Adipose tissue (tissue), 3 donors: ENCODE data around the gene BAAT. TPM values are rescaled to one million over a fixed set of nuclear protein-coding genes. Genes with fewer than 3 reads are reported as not detected.

Experiments
- H3K27ac ChIP-seq: one replicate; pipeline ENCODE4 v1.5.1; 2013; ENCODE audit warnings: low read depth, low read length
- WGBS, 3 donors: extraction: QIAGEN DNeasy Blood & Tissue Kit; methylation state at CpG; one replicate each; pipeline ENCODE4 v1.1.7; 2013; 5-methylcytosine and 5-hydroxymethylcytosine counted together
- polyA plus RNA-seq, 3 donors: library from polyadenylated mRNA; stranded (reverse); fragments of 200-250 nt; gene quantifications; one replicate each; pipeline ENCODE4 v1.2.3, GENCODE V29; 2013
- donor health status: healthy with polysubstance abuse.
- donor health status: Bipolar disorder and iron deficiency.
- donor health status: healthy.

The BAAT gene
- polyA plus RNA-seq, 3 donors = 0.03 to 0.32 TPM; not detected in 1

DNA sequence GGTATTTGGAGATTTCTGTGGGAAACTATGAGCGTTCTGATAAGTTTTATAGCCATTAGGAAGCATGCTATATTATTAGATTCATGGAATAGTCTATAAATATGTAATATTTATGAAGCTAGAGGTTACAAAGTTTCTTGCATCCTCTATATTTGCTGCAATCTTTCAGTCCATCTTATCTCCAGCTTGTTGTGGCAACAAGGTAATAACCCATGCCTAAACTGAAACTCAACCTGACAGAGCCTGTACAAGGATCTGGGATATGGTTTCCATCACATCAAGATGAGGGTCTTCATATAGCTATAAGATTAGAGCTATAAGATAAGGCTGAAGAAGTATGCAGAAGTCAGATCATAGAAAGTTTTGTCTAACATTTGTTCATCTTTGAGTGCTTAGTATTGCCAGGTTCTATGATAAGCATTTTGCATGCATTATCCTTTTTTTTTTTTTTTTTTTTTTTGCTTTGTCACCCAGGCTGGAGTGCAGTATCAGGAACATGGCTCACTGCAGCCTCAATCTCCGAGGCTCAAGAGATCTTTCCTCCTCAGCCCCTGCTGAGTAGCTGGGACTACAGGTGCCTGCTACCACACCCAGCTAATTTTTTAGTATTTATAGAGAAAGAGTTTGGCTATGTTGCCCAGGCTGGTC, 14.8 kb downstream of the BAAT start:
- WGBS, 3 donors = 80 to 84% (median 80%) methylated on average over 2 of the region's 2 CpGs
- no peak overlapping the region for H3K27ac ChIP-seq

DNA sequence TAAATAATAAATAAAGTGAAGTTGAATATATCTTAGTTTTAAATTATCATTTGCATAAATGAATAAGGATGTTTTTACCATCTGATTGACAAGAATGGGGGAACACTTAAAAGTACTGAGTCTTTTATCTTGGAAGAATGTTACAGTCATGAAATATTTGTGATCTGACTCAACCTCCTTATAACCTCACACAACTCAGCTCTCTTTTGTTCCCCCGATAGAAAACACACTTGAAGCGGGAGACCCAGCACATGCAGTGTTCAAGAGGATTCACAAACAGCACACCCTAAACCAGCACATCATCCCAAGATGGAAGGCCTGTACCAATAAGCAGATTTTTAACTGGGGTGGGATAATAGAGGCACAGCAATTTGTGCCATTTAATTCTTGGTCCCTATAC, 15.5 kb downstream of the BAAT start:
- H3K27ac ChIP-seq = no peak overlapping the region
- WGBS, 3 donors = 91 to 95% (median 93%) methylated on average over 2 of the region's 2 CpGs

DNA sequence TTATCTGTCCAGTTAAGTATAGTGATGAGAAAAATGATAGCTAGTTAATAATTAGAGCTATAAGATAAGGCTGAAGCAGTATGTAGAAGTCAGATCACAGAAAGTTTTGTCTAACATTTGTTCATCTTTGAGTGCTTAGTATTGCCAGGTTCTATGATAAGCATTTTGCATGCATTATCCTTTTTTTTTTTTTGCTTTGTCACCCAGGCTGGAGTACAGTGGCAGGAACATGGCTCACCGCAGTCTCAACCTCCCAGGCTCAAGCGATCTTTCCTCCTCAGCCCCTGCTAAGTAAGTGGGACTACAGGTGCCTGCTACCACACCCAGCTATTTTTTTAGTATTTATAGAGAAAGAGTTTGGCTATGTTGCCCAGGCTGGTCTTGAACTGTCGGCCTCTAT, 17.5 kb downstream of the BAAT start:
- WGBS, 3 donors = 94% methylated on average over 3 of the region's 3 CpGs
- H3K27ac ChIP-seq = no peak overlapping the region

DNA sequence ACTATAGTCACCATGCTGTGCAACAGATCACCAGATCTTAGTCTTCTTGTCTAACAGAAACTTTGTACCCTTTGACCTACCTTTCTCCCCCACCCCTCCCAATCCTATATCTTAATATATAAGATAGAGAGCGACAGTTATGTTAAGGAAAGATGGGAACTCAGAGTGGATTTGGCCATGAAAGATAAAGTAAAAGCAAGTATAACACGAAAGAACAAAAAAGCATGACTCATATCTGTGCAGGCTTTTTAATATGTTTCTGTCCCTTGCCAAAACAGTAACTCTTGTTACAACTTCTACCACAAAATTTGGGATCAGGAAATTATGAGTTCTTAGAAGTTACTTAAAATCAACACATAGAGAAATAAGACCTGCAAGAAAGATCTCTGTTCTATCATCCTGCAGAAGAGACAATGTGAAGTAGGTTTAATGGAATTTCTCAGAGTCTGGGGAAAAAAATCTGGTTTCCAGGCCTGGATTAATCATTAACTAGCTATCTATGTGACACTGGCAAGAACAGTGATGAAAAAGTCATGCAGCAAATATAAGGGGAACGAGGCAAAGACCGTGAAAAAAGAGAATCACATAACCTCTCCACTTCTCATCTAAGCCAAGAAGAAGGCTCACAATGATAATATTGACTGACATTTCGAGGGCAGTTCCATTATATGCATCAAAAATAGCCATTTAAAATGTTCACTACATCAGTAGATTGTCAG, 18.6 kb downstream of the BAAT start:
- 33 to 73% (median 61%) methylated on average over 5 of the region's 5 CpGs for WGBS, 3 donors
- no peak overlapping the region for H3K27ac ChIP-seq

DNA sequence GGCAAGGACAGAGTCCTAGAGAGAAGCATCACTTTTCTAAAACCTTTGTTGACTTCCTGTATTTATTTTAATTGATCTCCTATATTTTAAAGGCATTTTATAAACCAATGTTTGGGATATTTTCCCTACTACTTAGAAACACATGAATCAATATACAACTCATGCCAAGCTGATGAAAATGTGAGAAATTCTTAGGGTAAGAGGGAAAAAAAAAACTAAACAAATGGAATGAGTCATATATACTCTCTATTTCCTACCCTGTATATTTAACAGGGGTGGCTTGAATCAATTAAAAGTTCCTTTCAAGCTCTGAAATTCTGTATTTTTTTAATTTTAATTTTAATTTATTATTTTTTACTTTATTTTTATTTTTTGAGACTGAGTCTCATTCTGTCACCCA, 19.6 kb downstream of the BAAT start:
- no peak overlapping the region for H3K27ac ChIP-seq

DNA sequence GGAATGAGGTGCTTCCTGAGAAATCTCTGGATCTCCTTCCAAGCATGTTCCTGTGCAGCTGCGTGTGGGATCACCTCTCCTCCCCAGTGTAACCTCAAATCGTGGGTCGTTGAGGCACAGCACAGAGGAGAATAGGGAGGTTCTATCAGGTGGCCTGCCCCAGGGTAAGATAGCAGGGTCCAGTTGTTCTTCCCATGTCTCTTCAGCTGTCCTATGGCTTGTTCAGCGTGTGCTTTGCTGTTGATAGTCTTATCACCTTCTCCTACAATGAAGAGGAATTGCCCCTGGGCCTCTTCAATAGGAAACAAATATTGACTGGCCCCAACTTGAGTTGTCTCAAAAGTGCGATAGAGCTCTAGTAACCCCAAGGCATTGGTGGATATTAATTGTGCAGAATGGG, 22.4 kb downstream of the BAAT start:
- no peak overlapping the region for H3K27ac ChIP-seq
- WGBS, 3 donors = 80 to 81% (median 80%) methylated on average over 5 of the region's 5 CpGs

DNA sequence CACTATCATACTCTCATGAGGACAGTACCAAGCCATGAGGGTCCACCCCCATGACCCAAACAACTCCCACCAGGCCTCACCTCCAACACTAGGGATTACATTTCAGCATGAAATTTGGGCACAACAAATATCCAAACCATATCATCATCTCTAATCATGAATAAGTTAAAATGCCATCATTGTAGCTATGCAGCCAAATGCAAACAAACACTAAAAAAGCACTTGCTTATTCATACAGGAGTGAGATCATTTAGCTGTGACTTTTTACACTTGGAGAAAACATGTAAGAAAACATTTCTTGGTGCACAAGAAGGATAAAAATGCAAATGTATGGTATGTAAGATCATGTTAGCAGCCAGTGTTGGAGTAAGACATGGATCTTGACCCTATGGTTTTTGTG, 24.2 kb downstream of the BAAT start:
- no peak overlapping the region for H3K27ac ChIP-seq

DNA sequence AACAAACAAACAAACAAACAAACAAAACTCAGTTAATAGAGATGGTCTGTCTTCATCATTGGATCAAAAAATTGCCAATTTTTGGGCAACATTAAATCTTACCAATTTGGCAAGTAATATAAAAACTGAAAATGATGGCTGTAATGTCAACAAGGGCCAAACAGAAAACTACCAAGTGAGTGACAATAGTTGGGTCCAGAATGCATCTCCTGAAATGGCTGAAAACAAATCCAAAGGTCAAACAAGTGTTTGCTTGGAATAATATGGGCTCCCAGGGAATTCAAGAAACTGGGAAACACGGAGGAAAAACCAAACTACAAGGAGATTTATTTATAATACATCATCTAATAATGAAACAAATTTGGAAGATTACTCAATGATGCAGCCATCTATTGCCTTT, 25.1 kb downstream of the BAAT start:
- WGBS, 3 donors = 57 to 80% (median 60%) methylated on average over 1 of the region's 1 CpG
- no peak overlapping the region for H3K27ac ChIP-seq

DNA sequence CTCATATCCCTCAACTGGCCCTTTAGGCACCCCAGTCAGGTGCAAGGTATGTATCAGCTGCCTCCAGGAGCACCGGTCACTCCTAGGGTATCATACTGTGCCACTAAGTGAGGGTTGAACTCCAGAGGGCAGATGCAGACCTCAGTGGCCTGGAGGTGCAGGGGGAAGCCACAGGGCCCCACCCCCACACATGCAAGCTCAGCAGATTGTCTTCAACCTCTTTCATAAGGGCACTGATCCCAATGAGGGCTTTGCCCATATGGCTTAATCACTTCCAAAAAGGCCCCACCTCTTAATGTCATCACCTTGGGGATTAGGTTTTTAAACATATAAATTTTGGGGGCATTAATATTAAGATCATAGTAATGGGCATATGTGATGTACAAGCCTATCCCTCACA, 28.2 kb downstream of the BAAT start:
- no peak overlapping the region for H3K27ac ChIP-seq
- 40 to 50% (median 45%) methylated on average over 1 of the region's 1 CpG for WGBS, 3 donors

DNA sequence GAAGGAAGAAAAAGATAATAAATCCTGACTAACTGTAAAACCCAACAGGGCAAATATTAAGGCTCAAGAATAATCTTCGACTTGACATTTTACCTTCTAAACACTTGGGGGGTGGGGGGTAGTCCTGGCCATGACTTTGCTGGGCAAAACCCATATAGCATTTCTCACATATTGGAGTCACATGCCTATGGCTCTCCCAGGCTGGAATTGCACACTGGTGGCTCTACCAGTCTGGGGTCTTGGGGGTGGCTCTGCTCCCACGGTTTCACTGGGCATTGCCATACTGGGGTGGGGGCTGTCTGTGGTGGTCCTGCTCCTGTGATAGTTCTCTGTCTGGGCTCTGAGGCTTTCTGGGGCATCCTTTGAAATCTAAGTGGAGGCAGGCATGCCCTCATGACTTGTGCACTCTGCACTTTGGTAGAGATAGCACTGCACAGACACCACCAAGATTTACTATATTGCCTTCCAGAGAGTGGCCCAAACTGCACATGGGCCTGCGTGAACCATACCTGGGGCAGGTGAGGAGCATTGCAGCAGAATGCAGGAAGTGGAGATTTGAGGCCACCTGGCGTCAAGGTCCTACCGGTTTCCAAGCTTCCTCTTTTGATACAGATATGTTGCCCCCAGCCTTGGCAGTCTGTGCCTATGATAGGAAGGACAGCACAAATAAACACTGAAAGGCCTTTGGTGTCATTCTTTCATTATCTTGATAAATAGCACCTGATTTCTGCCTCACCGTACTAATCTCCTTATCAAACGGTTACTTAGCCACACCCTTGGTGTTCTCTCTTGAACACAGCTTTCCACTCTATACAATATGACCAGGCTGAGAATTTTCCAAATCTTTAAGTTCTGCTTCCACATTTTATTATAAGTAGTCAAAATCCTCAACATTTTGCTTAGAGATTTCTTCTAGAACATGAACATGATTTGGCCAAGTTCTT, 29.8 kb downstream of the BAAT start:
- WGBS, 3 donors = 66 to 75% (median 72%) methylated on average over 7 of the region's 7 CpGs
- no peak overlapping the region for H3K27ac ChIP-seq

DNA sequence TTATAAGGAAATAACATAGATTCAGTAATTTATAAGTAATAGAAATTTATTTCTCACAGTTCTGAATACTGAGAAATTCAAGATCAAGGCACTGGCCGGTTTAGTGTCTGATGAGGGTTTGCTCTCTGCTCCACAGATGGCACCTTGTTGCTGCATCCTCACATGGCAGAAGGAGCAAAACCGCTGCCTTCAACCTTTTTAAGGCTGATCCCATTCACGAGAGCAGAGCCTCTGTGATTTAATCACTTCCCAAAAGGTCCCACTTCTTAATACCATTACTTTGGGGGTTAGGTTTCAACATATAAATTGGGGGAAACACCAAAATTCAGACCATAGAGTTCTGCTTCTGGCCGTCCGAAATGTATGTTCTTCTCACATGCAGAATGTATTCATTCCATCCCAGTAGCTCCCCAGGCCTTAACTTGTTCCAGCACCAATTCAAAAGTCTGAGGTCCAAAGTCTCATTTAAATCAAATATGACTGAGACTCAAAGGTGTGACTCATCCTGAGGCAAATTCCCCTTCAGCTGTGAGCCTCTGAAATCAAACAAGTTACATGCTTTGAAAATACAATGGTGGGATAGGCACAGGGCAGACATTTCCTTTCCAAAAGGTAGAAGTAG, 30.6 kb downstream of the BAAT start:
- no peak overlapping the region for H3K27ac ChIP-seq
- 85 to 95% (median 89%) methylated on average over 5 of the region's 5 CpGs for WGBS, 3 donors

DNA sequence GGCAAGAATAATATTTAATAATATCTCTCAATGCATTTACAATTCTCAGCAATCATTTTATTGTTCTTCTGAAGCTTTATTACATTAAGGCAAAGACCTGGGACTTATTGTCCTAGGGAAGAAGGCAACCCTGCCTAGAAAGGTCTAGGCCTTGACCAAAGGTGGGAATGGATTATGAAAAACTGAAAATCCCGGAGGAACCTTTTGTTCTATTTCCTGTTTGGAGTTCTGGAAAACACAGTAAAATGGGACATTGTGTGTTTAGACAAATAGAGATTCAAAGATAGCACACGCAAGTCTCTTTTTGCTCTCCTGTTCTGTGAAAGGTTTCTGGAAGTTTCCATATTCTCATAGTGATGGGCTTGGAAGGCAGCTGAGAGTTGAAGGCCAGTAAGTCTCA, 31.1 kb downstream of the BAAT start:
- 83 to 92% (median 85%) methylated on average over 2 of the region's 2 CpGs for WGBS, 3 donors
- H3K27ac ChIP-seq = no peak overlapping the region

DNA sequence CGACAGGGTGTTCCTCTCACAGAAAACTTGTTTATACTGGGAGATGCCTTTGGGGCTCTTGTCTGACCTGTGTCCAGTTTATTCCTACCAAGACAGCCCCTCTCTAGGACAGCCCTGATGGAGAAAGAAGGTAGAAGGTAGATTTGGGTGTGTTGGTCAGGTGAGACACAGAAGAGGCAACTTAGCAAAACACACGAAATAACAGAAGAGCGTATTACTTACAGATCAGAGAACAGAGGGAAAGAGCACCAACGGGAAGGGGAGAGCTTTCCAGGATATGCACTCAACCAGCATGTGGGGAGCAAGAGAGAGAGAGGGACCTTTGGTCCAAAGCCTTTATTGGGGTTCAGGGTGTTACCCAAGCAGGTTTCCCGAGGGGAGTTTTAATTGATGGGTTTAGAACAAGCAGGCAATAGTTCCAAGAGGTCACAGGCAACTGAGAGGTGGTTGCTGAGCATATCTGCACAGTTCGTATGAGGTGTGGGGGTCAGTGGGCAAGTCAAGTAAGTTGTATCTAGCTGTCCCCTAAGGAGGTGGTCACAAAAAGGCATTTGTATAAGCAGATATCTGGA, 31.8 kb downstream of the BAAT start:
- 80 to 85% (median 84%) methylated on average over 6 of the region's 6 CpGs for WGBS, 3 donors
- no peak overlapping the region for H3K27ac ChIP-seq

DNA sequence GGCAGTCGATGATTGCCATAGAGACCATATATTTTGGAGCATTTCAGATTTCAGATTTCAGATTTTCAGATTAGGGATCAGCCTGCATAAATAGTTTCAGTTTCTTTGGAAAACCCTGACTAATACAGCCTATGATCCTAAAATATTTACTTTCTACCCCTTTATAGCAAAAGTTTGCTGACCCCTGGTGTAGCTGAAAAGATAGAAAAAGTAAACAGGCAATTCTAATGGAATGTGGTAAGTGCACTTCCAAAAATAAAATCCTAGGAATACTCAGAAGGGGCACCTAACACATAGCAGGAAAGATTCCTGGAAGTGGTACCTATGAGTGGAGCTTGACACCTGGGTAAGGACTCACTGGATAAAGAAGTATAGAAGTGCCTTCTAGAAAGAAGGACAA, 34.5 kb downstream of the BAAT start:
- no peak overlapping the region for H3K27ac ChIP-seq
- 77 to 84% (median 83%) methylated on average over 1 of the region's 1 CpG for WGBS, 3 donors

DNA sequence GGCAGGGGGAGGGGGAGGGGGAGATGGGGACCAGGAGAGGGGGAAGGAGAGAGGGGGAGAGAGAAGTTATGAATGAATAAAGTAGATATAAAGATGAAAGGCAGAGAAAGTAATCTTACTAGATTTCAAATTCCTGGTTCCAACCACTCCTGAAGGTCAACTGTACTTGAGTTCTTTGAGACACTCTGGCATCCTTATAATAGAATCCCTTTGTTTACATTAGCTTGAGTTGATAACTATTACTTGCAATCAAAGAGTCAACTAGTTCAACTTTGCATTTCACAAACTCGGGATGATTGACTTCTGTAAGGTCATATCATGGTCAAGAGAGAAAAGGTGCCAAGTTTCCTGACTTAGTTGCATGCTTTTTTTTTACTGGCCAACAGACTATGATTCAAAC, 42.2 kb downstream of the BAAT start:
- 23 to 45% (median 41%) methylated on average over 1 of the region's 1 CpG for WGBS, 3 donors
- no peak overlapping the region for H3K27ac ChIP-seq

DNA sequence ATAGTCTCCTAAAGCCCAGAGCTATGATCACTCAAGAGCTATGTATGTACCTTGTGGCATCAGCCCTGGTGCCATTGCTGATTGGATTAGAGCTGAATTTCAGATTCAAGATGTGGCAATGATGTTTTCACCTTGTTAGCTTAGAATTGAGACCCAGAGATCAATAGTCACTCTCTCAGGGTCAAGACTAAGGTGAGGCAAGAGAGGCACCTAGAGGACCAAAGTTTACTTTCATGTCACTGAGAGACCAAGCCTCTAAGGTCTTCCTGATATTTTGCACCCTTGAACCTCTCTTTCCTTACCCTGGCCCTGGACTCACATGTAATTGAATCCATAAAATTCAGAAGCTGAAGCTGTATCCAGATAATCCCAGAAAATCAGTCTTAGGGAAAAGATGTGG, 42.8 kb downstream of the BAAT start:
- H3K27ac ChIP-seq = no peak overlapping the region

DNA sequence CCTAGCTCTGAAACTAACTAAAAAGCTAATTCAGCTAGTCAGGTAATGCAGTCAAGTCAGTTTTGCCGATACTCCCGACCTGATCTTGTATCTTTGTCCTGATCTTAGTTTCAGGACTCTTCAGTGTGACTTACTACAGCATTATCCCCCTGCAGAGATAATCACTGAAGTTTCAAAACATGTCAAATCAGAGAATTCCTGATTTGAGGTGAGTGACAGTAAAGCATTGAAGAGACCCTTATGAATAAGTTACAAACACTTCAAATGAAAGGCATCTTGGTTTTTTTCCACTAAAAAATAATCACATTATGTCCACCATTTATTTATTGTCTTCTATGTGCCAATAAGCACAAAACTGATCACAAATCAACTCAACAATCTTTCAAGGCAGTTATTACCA, 47.6 kb downstream of the BAAT start:
- no peak overlapping the region for H3K27ac ChIP-seq
- 88 to 90% (median 90%) methylated on average over 2 of the region's 2 CpGs for WGBS, 3 donors

DNA sequence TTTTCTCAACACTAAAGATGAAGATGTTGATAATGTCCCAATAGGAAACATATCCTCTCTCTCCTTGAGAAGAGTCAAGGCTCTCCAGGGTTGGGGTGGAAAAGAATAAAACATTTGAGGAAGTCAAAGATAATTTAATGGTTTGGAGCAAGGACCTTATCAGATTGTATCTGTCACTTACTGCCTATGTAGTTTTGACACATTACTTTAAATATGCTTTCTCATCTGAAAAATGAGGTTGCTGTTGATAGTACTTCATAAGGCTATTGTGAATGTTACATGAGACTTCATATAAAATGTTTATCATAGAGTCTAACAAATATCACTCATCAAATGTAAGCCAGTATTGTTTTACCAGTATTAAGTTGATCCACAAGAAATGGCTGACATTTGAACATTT, 48.7 kb downstream of the BAAT start:
- H3K27ac ChIP-seq = no peak overlapping the region
